ENCODE measurements around the gene RAD51B.

RAD51B gene

GRCh38 chr14:67900231-67900630 lies 80.7 kb downstream of the RAD51B start:
- no peak for DNase-seq (ENCODE audit: low read depth in 2 of 2)

- DNase-seq (ENCODE audit: low read depth in 2 of 2) = no peak
Observed at GRCh38 chr14:67908052-67908754, 88.6 kb downstream of the RAD51B start.

GRCh38 chr14:67911562-67911961 lies 92.0 kb downstream of the RAD51B start:
- no peak for DNase-seq (ENCODE audit: low read depth in 2 of 2)

GRCh38 chr14:67916430-67916829 lies 96.9 kb downstream of the RAD51B start:
- no peak for DNase-seq (ENCODE audit: low read depth in 2 of 2)

GRCh38 chr14:67917006-67917405 lies 97.4 kb downstream of the RAD51B start:
- no peak for DNase-seq (ENCODE audit: low read depth in 2 of 2)

GRCh38 chr14:67918838-67919237 lies 99.3 kb downstream of the RAD51B start:
- DNase-seq (ENCODE audit: low read depth in 2 of 2) = no peak

GRCh38 chr14:67919259-67920032 lies 99.9 kb downstream of the RAD51B start:
- DNase-seq (ENCODE audit: low read depth in 2 of 2) = no peak

GRCh38 chr14:67926821-67927220 lies 107.2 kb downstream of the RAD51B start:
- DNase-seq (ENCODE audit: low read depth in 2 of 2) = no peak

GRCh38 chr14:67927244-67927643 lies 107.7 kb downstream of the RAD51B start:
- DNase-seq (ENCODE audit: low read depth in 2 of 2) = no peak

- no peak for DNase-seq (ENCODE audit: low read depth in 2 of 2)
Observed at GRCh38 chr14:67928375-67928774, 108.8 kb downstream of the RAD51B start.

- DNase-seq (ENCODE audit: low read depth in 2 of 2) = no peak
Observed at GRCh38 chr14:67932708-67933246, 113.2 kb downstream of the RAD51B start.

- DNase-seq (ENCODE audit: low read depth in 2 of 2) = no peak
Observed at GRCh38 chr14:67933266-67933665, 113.7 kb downstream of the RAD51B start.

GRCh38 chr14:67934087-67934486 lies 114.5 kb downstream of the RAD51B start:
- no peak for DNase-seq (ENCODE audit: low read depth in 2 of 2)

GRCh38 chr14:67934862-67935261 lies 115.3 kb downstream of the RAD51B start:
- DNase-seq (ENCODE audit: low read depth in 2 of 2) = no peak

GRCh38 chr14:67935371-67935770 lies 115.8 kb downstream of the RAD51B start:
- DNase-seq (ENCODE audit: low read depth in 2 of 2) = no peak

GRCh38 chr14:67938071-67938470 lies 118.5 kb downstream of the RAD51B start:
- no peak for DNase-seq (ENCODE audit: low read depth in 2 of 2)

GRCh38 chr14:67940486-67941455 lies 121.2 kb downstream of the RAD51B start:
- no peak for DNase-seq (ENCODE audit: low read depth in 2 of 2)

GRCh38 chr14:67941456-67942018 lies 122.0 kb downstream of the RAD51B start:
- DNase-seq (ENCODE audit: low read depth in 2 of 2) = no peak

GRCh38 chr14:67942080-67942710 lies 122.6 kb downstream of the RAD51B start:
- DNase-seq (ENCODE audit: low read depth in 2 of 2) = no peak

- peak in 1 of 2 donors; percentile 3 for DNase-seq (ENCODE audit: low read depth in 2 of 2)
Observed at GRCh38 chr14:67943947-67944346, 124.4 kb downstream of the RAD51B start.

GRCh38 chr14:67944605-67945004 lies 125.0 kb downstream of the RAD51B start:
- no peak for DNase-seq (ENCODE audit: low read depth in 2 of 2)

Data from stimulated activated CD8-positive, alpha-beta memory T cell treated with anti-CD3 and anti-CD28 coated beads, Interleukin-15, amount 100 ng/mL, for 48 hours (primary cell).